ENCODE data around the gene STAB2. TPM values are rescaled to one million over a fixed set of nuclear protein-coding genes. Genes with fewer than 3 reads are reported as not detected.

Gene STAB2
- polyA plus RNA-seq, 3 donors, result not detected

GRCh38 chr12:103686026-103686425, 99.0 kb downstream of the STAB2 start:
- Mint-ChIP-seq H3K27me3 (ENCODE audit: low read depth in 3 of 3) (peaks cover 4 to 12% (median 5%) of the 10 kb centered on the region in 3 donors), H3K4me1 (peaks cover 2% of the 10 kb centered on the region), H3K9me3 (peaks cover 0 to 1% (median 0%) of the 10 kb centered on the region in 7 donors), H3K4me3 (no peak overlapping the region), H3K36me3 (no peaks in the 10 kb centered on the region), H3K27ac (no peak overlapping the region)
- 79% methylated on average over 5 of the region's 6 CpGs for WGBS (ENCODE audit: insufficient coverage)
- Histone ChIP-seq H3K4me3 (replicated peaks in 1 of 3; ENCODE audit: low read depth in 2 of 3, low read length in 3 of 3) (no peak overlapping the region), H3K9me3 (replicated peaks in 1 of 2; ENCODE audit: control insufficient read depth in 1 of 2, insufficient read depth in 1 of 2, low read length in 2 of 2) (no peaks in the 10 kb centered on the region), H3K27ac (ENCODE audit: low read depth in 1 of 2, low read length in 2 of 2) (no peak overlapping the region), H3K9ac (ENCODE audit: insufficient read depth, low read length, poor library complexity, severe bottlenecking) (no peak overlapping the region), H3K27me3 (ENCODE audit: control insufficient read depth in 2 of 2, insufficient read depth in 2 of 2, low read length in 2 of 2) (no peaks in the 10 kb centered on the region), H2AFZ (ENCODE audit: insufficient read depth, low read depth, low read length, poor library complexity, severe bottlenecking) (no peak overlapping the region), H3K4me1 (ENCODE audit: control insufficient read depth in 1 of 2, insufficient read depth in 2 of 2, low read length in 2 of 2) (peaks cover 2% of the 10 kb centered on the region in 2 donors), H3K36me3 (replicated peaks in 1 of 2; ENCODE audit: control insufficient read depth in 1 of 2, insufficient read depth in 2 of 2, low read length in 2 of 2) (no peaks in the 10 kb centered on the region), H3K79me2 (ENCODE audit: insufficient read depth, low read length) (no peaks in the 10 kb centered on the region), H4K20me1 (ENCODE audit: insufficient read depth, low read length) (no peaks in the 10 kb centered on the region), H3K4me2 (replicated peaks; ENCODE audit: extremely low read depth, low read length, poor library complexity, severe bottlenecking) (no peak overlapping the region)
- no peak for DNase-seq
- intact Hi-C loops (cut with micrococcal nuclease), result no loop called here
- TF ChIP-seq, protein P1, sequence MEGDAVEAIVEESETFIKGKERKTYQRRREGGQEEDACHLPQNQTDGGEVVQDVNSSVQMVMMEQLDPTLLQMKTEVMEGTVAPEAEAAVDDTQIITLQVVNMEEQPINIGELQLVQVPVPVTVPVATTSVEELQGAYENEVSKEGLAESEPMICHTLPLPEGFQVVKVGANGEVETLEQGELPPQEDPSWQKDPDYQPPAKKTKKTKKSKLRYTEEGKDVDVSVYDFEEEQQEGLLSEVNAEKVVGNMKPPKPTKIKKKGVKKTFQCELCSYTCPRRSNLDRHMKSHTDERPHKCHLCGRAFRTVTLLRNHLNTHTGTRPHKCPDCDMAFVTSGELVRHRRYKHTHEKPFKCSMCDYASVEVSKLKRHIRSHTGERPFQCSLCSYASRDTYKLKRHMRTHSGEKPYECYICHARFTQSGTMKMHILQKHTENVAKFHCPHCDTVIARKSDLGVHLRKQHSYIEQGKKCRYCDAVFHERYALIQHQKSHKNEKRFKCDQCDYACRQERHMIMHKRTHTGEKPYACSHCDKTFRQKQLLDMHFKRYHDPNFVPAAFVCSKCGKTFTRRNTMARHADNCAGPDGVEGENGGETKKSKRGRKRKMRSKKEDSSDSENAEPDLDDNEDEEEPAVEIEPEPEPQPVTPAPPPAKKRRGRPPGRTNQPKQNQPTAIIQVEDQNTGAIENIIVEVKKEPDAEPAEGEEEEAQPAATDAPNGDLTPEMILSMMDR (IDR thresholded peaks at IDR 0.05), result no peak

DNA sequence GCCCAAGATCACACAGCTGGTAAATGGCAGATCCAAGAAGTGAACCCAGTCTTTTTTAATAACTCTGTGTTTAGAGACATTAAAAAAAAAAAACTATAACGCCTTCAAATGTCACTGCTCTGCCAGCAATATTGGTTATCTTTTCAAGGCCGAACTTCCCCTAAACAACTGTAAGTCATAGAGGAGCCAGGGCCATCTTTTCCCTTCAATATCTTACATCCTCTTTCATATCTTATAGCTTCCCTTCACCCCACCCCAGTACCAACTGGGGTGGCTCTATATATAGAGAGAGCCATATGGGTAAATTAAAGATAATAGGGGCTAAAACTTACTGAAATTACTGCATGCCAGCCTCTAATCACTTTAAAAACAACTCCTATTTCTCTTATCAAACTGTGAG, 100.2 kb downstream of the STAB2 start:
- TF ChIP-seq, protein P1 (IDR thresholded peaks at IDR 0.05), result no peak
- Histone ChIP-seq H3K27me3 (ENCODE audit: control insufficient read depth in 2 of 2, insufficient read depth in 2 of 2, low read length in 2 of 2) (no peaks in the 10 kb centered on the region), H3K4me3 (replicated peaks in 1 of 3; ENCODE audit: low read depth in 2 of 3, low read length in 3 of 3) (no peak overlapping the region), H4K20me1 (ENCODE audit: insufficient read depth, low read length) (no peaks in the 10 kb centered on the region), H3K4me1 (ENCODE audit: control insufficient read depth in 1 of 2, insufficient read depth in 2 of 2, low read length in 2 of 2) (peaks cover 4 to 5% of the 10 kb centered on the region in 2 donors), H3K9ac (ENCODE audit: insufficient read depth, low read length, poor library complexity, severe bottlenecking) (no peak overlapping the region), H3K36me3 (replicated peaks in 1 of 2; ENCODE audit: control insufficient read depth in 1 of 2, insufficient read depth in 2 of 2, low read length in 2 of 2) (no peaks in the 10 kb centered on the region), H3K27ac (ENCODE audit: low read depth in 1 of 2, low read length in 2 of 2) (no peak overlapping the region), H3K79me2 (ENCODE audit: insufficient read depth, low read length) (no peaks in the 10 kb centered on the region), H3K4me2 (replicated peaks; ENCODE audit: extremely low read depth, low read length, poor library complexity, severe bottlenecking) (no peak overlapping the region), H2AFZ (ENCODE audit: insufficient read depth, low read depth, low read length, poor library complexity, severe bottlenecking) (no peak overlapping the region), H3K9me3 (replicated peaks in 1 of 2; ENCODE audit: control insufficient read depth in 1 of 2, insufficient read depth in 1 of 2, low read length in 2 of 2) (no peaks in the 10 kb centered on the region)
- 63% methylated on average over 1 of the region's 2 CpGs for WGBS (ENCODE audit: insufficient coverage)
- Mint-ChIP-seq H3K27me3 (ENCODE audit: low read depth in 3 of 3) (peaks cover 4 to 8% (median 5%) of the 10 kb centered on the region in 3 donors), H3K4me1 (peaks cover 4% of the 10 kb centered on the region), H3K27ac (no peak overlapping the region), H3K9me3 (peaks cover 0 to 1% (median 0%) of the 10 kb centered on the region in 7 donors), H3K4me3 (no peak overlapping the region), H3K36me3 (no peaks in the 10 kb centered on the region)
- intact Hi-C loops (cut with micrococcal nuclease), result no loop called here
- no peak for DNase-seq

Data from CD14-positive monocyte (primary cell).